Left renal cortex interstitium (tissue), 4 donors: ENCODE results near the gene ENOX1. TPM values are rescaled to one million over a fixed set of nuclear protein-coding genes. Genes with fewer than 3 reads are reported as not detected.

Source experiments
- DNase-seq, 4 donors: peaks; one replicate each; pipeline ENCODE4 v3.0.0-alpha.2; 2013; ENCODE audit warnings: low read depth in 4 of 4, low spot score in 2 of 4, missing footprints in 1 of 4
- polyA plus RNA-seq, 4 donors: library from polyadenylated mRNA; unstranded; fragments of 120-200 nt; gene quantifications; one replicate each; pipeline ENCODE4 v1.2.1, GENCODE V29; 2013; ENCODE audit not compliant: insufficient read length in 4 of 4

Gene ENOX1
- polyA plus RNA-seq, 4 donors, result 9.6 to 12.0 (median 10.6) TPM

GRCh38 chr13:43299374-43299773 lies 487.4 kb downstream of the ENOX1 start:
- DNase-seq, result no peak

GRCh38 chr13:43298816-43299215 lies 488.0 kb downstream of the ENOX1 start:
- no peak for DNase-seq

- DNase-seq, result no peak
Observed at GRCh38 chr13:43297967-43298678, 488.6 kb downstream of the ENOX1 start.

DNA sequence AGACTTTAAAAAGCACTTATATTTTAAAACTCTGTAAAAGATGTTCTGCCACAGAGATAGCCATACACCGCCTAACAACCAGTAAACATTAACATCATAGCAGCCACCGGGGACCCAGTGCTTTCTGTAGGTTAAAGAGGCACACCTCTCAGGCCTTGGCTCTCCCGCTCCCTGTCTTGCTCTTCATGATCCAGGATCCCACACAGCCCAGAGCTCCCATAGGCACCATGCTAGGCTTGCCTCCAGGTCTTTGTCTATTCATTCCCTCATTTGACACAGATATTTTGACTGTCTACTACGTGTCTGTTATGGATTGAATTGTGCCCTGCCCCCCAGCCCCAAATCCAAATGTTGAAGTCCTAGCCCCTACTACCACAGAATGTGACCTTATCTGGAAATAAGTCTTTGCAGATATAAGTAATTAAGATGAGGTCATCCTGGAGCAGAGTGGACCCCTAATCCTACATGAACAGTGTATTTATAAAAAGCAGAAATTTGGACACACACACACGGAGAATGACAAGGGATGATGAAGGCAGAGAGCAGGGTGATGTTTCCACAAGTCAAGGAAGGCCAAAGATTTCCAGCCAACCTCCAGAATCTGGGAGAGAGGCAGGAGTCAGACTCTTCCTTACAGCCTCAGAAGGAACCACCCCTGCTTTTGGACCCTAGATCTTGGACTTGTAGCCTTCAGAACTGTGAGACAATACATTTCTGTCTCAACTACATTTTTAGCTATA lies 490.8 kb downstream of the ENOX1 start:
- no peak for DNase-seq

DNA sequence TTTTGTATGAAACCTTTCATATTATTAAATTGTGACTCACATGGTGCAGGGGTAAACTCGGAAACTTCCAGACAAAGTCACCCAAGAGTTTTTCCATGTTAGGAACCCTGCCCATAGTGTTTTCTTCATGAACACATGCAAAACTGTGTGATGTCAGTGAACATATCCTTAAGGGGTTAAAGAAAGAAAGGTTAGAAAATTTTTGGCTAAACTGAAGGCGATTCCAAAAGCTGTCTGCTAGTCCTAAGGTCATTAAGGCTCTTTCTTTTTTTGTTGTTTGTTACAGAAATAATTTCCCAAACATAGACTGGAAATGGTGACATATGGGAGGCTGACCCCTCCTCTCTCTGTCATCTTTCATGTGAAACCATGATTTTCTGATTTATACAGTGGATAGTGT lies 491.5 kb downstream of the ENOX1 start:
- DNase-seq, result no peak

- DNase-seq, result no peak
Observed at GRCh38 chr13:43294412-43294811, 492.4 kb downstream of the ENOX1 start.

DNA sequence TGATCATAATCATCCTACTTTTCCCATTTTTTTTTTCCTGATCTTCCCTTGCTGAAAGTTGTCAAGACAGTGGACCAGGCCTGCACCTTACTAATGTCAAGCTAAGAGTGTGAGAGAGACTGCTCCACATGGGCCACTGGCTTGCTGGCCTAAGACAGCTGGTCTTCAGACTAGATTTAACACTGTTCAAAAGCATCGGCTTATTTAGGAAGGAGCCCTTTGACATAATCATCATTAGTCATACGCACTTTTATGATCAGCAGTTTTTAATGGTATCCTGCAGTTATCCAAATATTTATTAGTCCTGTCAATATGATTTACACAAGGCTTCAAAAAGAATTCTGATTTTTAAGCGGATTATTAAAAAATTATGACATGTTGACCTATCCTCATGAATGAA lies 492.8 kb downstream of the ENOX1 start:
- no peak for DNase-seq

DNA sequence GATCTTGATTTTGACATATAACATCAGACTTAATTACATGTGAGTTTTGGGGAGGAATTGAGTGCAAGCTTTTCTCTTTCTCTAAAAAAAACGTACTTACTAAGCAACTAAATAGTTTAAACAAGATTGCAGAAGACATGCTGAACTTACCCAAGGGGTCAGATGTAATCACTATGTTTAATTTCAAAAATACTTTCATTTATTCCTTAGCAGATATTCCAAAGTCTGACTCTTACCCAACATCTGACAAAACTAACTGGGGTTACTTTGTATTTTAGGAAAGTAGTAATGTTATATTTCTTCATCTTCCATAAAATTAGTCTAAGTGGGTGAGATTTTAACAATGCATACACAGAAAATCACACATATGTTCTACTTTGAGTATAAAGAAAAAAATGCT lies 493.2 kb downstream of the ENOX1 start:
- no peak for DNase-seq

- no peak for DNase-seq
Observed at GRCh38 chr13:43293008-43293407, 493.8 kb downstream of the ENOX1 start.

- no peak for DNase-seq
Observed at GRCh38 chr13:43291287-43292060, 495.3 kb downstream of the ENOX1 start.

- no peak for DNase-seq
Observed at GRCh38 chr13:43289470-43290255, 497.1 kb downstream of the ENOX1 start.

DNA sequence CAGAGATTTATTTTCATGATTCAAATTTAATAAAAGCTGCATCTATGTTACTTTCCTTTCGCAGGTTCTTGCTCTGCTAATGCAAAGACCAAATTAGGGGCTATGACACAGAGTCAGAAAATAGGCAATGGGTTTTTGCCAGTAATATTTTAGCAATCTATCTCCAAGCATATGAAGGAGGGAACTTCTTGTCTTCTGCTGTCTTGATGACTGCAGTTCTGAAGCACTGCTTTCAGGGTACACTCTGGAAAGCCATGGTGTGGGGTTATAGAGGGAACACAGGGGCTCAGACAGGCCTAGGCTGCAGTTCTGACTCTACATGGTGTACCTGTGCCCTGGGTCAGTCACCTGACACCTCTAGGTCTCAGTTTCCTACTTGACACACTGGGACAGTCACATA lies 500.0 kb downstream of the ENOX1 start:
- no peak for DNase-seq

GRCh38 chr13:43285933-43286597 lies 500.7 kb downstream of the ENOX1 start:
- no peak for DNase-seq

GRCh38 chr13:43284162-43284561 lies 502.6 kb downstream of the ENOX1 start:
- no peak for DNase-seq

DNA sequence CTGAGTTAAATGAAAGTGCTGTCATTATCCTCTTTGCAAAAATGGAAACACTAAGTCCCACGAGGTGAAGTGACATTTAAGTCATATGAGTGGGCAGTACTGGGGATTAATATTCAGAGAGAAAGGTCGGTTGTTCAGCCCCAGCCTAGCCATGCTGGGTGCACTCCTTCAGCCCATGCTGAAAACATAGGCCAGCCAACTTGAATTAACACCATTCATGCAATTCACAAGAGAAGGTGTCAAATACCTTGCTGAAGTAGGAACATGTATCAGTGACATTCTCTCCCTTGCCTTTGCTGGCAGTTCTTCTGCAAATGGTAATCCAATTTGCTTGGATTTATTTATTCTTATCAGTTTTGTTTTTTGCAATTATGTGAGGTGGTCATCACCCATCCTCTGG lies 507.1 kb downstream of the ENOX1 start:
- no peak for DNase-seq

GRCh38 chr13:43278127-43278526 lies 508.6 kb downstream of the ENOX1 start:
- no peak for DNase-seq

GRCh38 chr13:43277142-43277541 lies 509.6 kb downstream of the ENOX1 start:
- no peak for DNase-seq

GRCh38 chr13:43274881-43275280 lies 511.9 kb downstream of the ENOX1 start:
- no peak for DNase-seq

GRCh38 chr13:43273362-43273761 lies 513.4 kb downstream of the ENOX1 start:
- no peak for DNase-seq

DNA sequence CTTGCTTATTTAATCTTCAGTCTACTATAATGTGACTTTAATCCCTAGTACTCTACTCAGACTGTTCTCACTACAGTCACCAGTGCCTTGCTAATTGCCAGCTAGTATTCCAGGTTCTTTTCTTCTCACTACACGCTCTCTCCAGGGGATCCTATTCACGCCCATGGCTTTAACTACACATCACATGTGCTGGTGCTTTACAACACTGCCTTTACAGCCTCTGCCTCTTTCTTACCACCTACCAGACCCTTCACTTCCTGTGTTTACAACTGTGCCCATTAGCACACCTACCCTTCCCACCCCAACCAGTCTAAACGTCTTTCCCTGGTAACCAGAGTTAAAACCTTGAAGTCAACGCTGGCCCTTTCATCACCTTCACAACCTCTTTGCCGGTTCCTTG lies 513.9 kb downstream of the ENOX1 start:
- no peak for DNase-seq
